Measurements from ENCODE around the gene SAMD3.

GRCh38 chr6:130140084-130140483 is 82.7 kb downstream of the SAMD3 start:
- no peak for TF ChIP-seq POLR2A (IDR thresholded peaks at IDR 0.05; ENCODE audit: low read length)
- TF ChIP-seq GATA1 (IDR thresholded peaks at IDR 0.05; ENCODE audit: low read depth, low read length) = no peak
